A673 (cell line): ENCODE measurements around the gene TRIM16. TPM values are rescaled to one million over a fixed set of nuclear protein-coding genes. Genes with fewer than 3 reads are reported as not detected.
"Not testable (repeated sequence)": the region's sequence is repeated elsewhere in the genome, so short reads cannot be mapped to it uniquely, and the experiment has no call there.

ENCODE experiments used
- BruUV-seq: library from RNA; stranded (reverse); fragments of 400-500 nt; replicated peaks from 2 replicates; lab custom pipeline; 2021; lab: Mats Ljungman, UMichigan
- CTCF ChIA-PET: fragments of 300-600 bp; sonication (Branson Sonifier 250); formaldehyde crosslinking; loops from one replicate; lab custom pipeline; 2022; ENCODE audit warnings: antibody characterized with exemption; lab: Charles Lee
- POLR2A ChIA-PET: fragments of 300-600 bp; sonication (Branson Sonifier 250); formaldehyde crosslinking; loops from one replicate; lab custom pipeline; 2022; ENCODE audit warnings: antibody characterized with exemption; ENCODE audit not compliant: low non-redundant PET; lab: Charles Lee
- DNase-seq: peaks from one replicate; pipeline ENCODE4 v3.0.0-alpha.2; 2015; ENCODE audit warnings: low spot score
- H3K27ac ChIP-seq: fragments of 200-600 bp; sonication (generic); 2 replicates; pipeline ENCODE4 v1.5.1; 2016; ENCODE audit warnings: mixed run types, low read depth, mild to moderate bottlenecking, mixed read lengths, antibody characterized with exemption, low read length; ENCODE audit not compliant: poor library complexity, severe bottlenecking
- H3K27me3 ChIP-seq: fragments of 200-600 bp; sonication (generic); replicated peaks from 2 replicates; pipeline ENCODE4 v1.6.1; 2017; ENCODE audit warnings: mixed run types, low read depth, mild to moderate bottlenecking, mixed read lengths, antibody characterized with exemption, low read length; ENCODE audit not compliant: insufficient read depth, poor library complexity
- H3K36me3 ChIP-seq: fragments of 200-600 bp; sonication (generic); 2 replicates; pipeline ENCODE4 v1.6.1; 2016; ENCODE audit warnings: mixed run types, mild to moderate bottlenecking, mixed read lengths, antibody characterized with exemption, low read length; ENCODE audit not compliant: insufficient read depth, poor library complexity, severe bottlenecking
- H3K4me1 ChIP-seq: fragments of 200-600 bp; sonication (generic); 2 replicates; pipeline ENCODE4 v1.6.1; 2017; ENCODE audit warnings: mixed run types, mild to moderate bottlenecking, mixed read lengths, antibody characterized with exemption, low read length; ENCODE audit not compliant: insufficient read depth, poor library complexity, severe bottlenecking
- H3K4me3 ChIP-seq: fragments of 200-600 bp; sonication (generic); 2 replicates; pipeline ENCODE4 v1.5.1; 2016; ENCODE audit warnings: low read depth, mixed run types, mild to moderate bottlenecking, mixed read lengths, low read length; ENCODE audit not compliant: poor library complexity, severe bottlenecking
- H3K9me3 ChIP-seq: fragments of 200-600 bp; sonication (generic); 2 replicates; pipeline ENCODE4 v1.6.1; 2016; ENCODE audit warnings: mixed run types, low read depth, mild to moderate bottlenecking, mixed read lengths, antibody characterized with exemption, low read length; ENCODE audit not compliant: poor library complexity, severe bottlenecking
- CTCF ChIP-seq: fragments of 300-800, 200-600 bp; sonication (generic); conservative IDR thresholded peaks from 2 replicates; pipeline ENCODE4 v1.5.1; 2017; ENCODE audit warnings: low read depth, mild to moderate bottlenecking, antibody characterized with exemption, low read length, moderate library complexity, mixed read lengths
- EZH2 ChIP-seq: fragments of 200-600 bp; sonication (generic); IDR thresholded peaks from 2 replicates; pipeline ENCODE4 v1.6.1; 2017; ENCODE audit warnings: borderline replicate concordance, low read depth, mild to moderate bottlenecking, mixed read lengths, antibody characterized with exemption, low read length; ENCODE audit not compliant: poor library complexity, severe bottlenecking
- intact Hi-C: fragments of 100-400 bp; cut with micrococcal nuclease; formaldehyde crosslinking; loops from one replicate; pipeline ENCODE4 v1.10.0; 2022; ENCODE audit not compliant: unreplicated experiment
- total RNA-seq: library from RNA; stranded (reverse); gene quantifications from 2 replicates; pipeline ENCODE4 v1.2.3, GENCODE V29; 2021

Gene TRIM16
- total RNA-seq, 1 experiment from 2014 or later = 62.5 TPM

GRCh38 chr17:15674640-15675039 is 9.5 kb downstream of the TRIM16 start:
- BruUV-seq, intact Hi-C loops: not testable (repeated sequence)

DNA sequence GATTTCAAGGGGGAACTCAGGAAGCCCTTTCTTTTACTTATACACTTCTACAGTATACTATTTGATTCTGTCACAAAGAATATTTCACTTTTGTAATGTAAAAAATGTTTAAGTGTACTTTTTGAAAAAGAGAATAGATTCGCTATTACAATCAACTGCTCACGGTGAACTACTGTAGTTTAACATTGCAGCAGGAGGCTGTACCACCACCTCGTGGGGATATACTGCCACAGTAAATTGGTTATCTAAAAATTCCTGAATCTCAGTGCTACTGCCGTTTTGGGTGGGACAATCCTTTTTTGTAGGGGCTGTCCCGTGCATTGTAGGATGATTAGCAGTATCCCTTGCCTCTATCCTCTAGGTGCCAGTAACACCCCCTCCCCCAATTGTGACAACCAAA is 14.6 kb downstream of the TRIM16 start:
- H3K36me3 ChIP-seq, H3K9me3 ChIP-seq, POLR2A ChIA-PET, H3K4me1 ChIP-seq, H3K27ac ChIP-seq, H3K4me3 ChIP-seq, CTCF ChIA-PET, DNase-seq, BruUV-seq, intact Hi-C loops, H3K27me3 ChIP-seq: not testable (repeated sequence)

More at GRCh38 chr17:15674640-15675039, 9.5 kb downstream of the TRIM16 start:
- H3K4me3 ChIP-seq, H3K9me3 ChIP-seq, POLR2A ChIA-PET, H3K4me1 ChIP-seq, H3K27ac ChIP-seq, H3K27me3 ChIP-seq, DNase-seq, H3K36me3 ChIP-seq, CTCF ChIA-PET: not testable (repeated sequence)

DNA sequence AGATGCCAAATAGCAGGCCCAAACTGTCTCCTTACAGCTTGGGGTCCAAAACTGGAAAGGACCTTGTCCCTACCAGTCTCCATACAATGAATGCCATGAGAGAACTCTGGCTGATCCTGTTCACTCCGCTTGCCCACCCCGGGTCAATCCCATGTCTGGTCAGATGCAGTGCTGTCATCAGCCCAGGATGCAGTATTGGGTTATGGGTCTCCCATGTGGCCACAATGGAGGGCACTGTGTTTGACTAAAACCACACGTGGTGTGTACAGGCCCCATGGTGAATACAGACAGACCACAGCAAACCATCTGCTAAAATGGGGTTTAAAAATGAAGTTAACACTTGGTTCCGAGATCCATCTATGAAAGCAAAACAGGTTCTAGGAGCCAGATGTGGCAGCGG is 20.4 kb downstream of the TRIM16 start:
- Histone ChIP-seq H3K9me3 (no peaks in the 10 kb centered on the region), H3K4me1 (no peaks in the 10 kb centered on the region), H3K27ac (no peak overlapping the region), H3K4me3 (no peak overlapping the region), H3K36me3 (no peaks in the 10 kb centered on the region), H3K27me3 (no peaks in the 10 kb centered on the region)
- intact Hi-C loops = no loop called here
- ChIA-PET CTCF (no interaction called here), POLR2A (no interaction called here)
- DNase-seq = no peak
- TF ChIP-seq EZH2 (no peak), CTCF (no peak)
- no TSS peak for BruUV-seq

DNA sequence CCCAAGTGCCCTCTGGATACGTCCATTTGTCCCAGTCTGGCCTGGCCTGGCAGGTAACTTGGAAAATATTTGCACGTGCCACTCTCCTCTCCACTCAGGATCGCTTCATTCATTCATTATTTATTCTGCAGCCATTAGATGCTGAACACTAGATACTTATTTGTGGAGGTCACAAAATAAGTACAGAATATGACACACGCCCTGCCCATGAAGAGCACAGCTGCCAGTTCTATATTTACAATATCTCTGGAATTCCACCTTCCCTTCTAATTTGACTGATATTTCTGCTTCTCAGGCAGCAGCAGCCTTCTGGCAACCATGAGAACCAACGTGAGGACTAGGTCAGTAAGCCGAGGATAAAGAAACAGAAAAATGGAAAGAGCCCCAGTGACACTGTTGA is 20.9 kb downstream of the TRIM16 start:
- Histone ChIP-seq H3K36me3 (no peaks in the 10 kb centered on the region), H3K4me3 (no peak overlapping the region), H3K27me3 (no peaks in the 10 kb centered on the region), H3K27ac (no peak overlapping the region), H3K4me1 (no peaks in the 10 kb centered on the region), H3K9me3 (no peaks in the 10 kb centered on the region)
- ChIA-PET CTCF (no interaction called here), POLR2A (no interaction called here)
- BruUV-seq = no TSS peak
- TF ChIP-seq CTCF (no peak), EZH2 (no peak)
- intact Hi-C loops = no loop called here
- no peak for DNase-seq
